Measurements from ENCODE around the gene RFX4.
"Not testable (repeated sequence)": the region's sequence is repeated elsewhere in the genome, so short reads cannot be mapped to it uniquely, and the experiment has no call there.

The RFX4 gene

GRCh38 chr12:106687672-106688071 lies 104.9 kb downstream of the RFX4 start:
- no peak for DNase-seq (ENCODE audit: low read depth in 2 of 3, low spot score in 1 of 3)

- DNase-seq (ENCODE audit: low read depth in 2 of 3, low spot score in 1 of 3) = no peak
Measured at GRCh38 chr12:106690569-106691305, 107.9 kb downstream of the RFX4 start.

- not testable (repeated sequence) for DNase-seq (ENCODE audit: low read depth in 2 of 3, low spot score in 1 of 3)
Measured at GRCh38 chr12:106692033-106692432, 109.2 kb downstream of the RFX4 start.

- DNase-seq (ENCODE audit: low read depth in 2 of 3, low spot score in 1 of 3) = no peak
Measured at GRCh38 chr12:106692896-106693820, 110.4 kb downstream of the RFX4 start.

- DNase-seq (ENCODE audit: low read depth in 2 of 3, low spot score in 1 of 3) = no peak
Measured at GRCh38 chr12:106696071-106696470, 113.3 kb downstream of the RFX4 start.

- DNase-seq (ENCODE audit: low read depth in 2 of 3, low spot score in 1 of 3) = no peak
Measured at GRCh38 chr12:106696681-106697417, 114.0 kb downstream of the RFX4 start.

- no peak for DNase-seq (ENCODE audit: low read depth in 2 of 3, low spot score in 1 of 3)
Measured at GRCh38 chr12:106704081-106704480, 121.3 kb downstream of the RFX4 start.

- DNase-seq (ENCODE audit: low read depth in 2 of 3, low spot score in 1 of 3) = no peak
Measured at GRCh38 chr12:106705971-106706370, 123.2 kb downstream of the RFX4 start.

- DNase-seq (ENCODE audit: low read depth in 2 of 3, low spot score in 1 of 3) = no peak
Measured at GRCh38 chr12:106709068-106709511, 126.3 kb downstream of the RFX4 start.

GRCh38 chr12:106710143-106710893 lies 127.5 kb downstream of the RFX4 start:
- no peak for DNase-seq (ENCODE audit: low read depth in 2 of 3, low spot score in 1 of 3)

- DNase-seq (ENCODE audit: low read depth in 2 of 3, low spot score in 1 of 3) = no peak
Measured at GRCh38 chr12:106711316-106711715, 128.5 kb downstream of the RFX4 start.

- DNase-seq (ENCODE audit: low read depth in 2 of 3, low spot score in 1 of 3) = no peak
Measured at GRCh38 chr12:106712768-106713167, 130.0 kb downstream of the RFX4 start.

- no peak for DNase-seq (ENCODE audit: low read depth in 2 of 3, low spot score in 1 of 3)
Measured at GRCh38 chr12:106714926-106715325, 132.1 kb downstream of the RFX4 start.

- DNase-seq (ENCODE audit: low read depth in 2 of 3, low spot score in 1 of 3) = no peak
Measured at GRCh38 chr12:106715582-106715981, 132.8 kb downstream of the RFX4 start.

- no peak for DNase-seq (ENCODE audit: low read depth in 2 of 3, low spot score in 1 of 3)
Measured at GRCh38 chr12:106717673-106718072, 134.9 kb downstream of the RFX4 start.

- no peak for DNase-seq (ENCODE audit: low read depth in 2 of 3, low spot score in 1 of 3)
Measured at GRCh38 chr12:106719879-106720278, 137.1 kb downstream of the RFX4 start.

- DNase-seq (ENCODE audit: low read depth in 2 of 3, low spot score in 1 of 3) = no peak
Measured at GRCh38 chr12:106720696-106721095, 137.9 kb downstream of the RFX4 start.

GRCh38 chr12:106721915-106722314 lies 139.1 kb downstream of the RFX4 start:
- no peak for DNase-seq (ENCODE audit: low read depth in 2 of 3, low spot score in 1 of 3)

- DNase-seq (ENCODE audit: low read depth in 2 of 3, low spot score in 1 of 3) = no peak
Measured at GRCh38 chr12:106722837-106723236, 140.0 kb downstream of the RFX4 start.

GRCh38 chr12:106723416-106723815 lies 140.6 kb downstream of the RFX4 start:
- no peak for DNase-seq (ENCODE audit: low read depth in 2 of 3, low spot score in 1 of 3)

GRCh38 chr12:106724116-106724515 lies 141.3 kb downstream of the RFX4 start:
- DNase-seq (ENCODE audit: low read depth in 2 of 3, low spot score in 1 of 3) = no peak
